Astrocyte (in vitro differentiated cells and primary cell): Measurements from ENCODE around the gene SDHAF2. TPM values are rescaled to one million over a fixed set of nuclear protein-coding genes. Genes with fewer than 3 reads are reported as not detected.

Source experiments
- DNase-seq: peaks from one replicate; pipeline ENCODE4 v3.0.0-alpha.2; 2010; ENCODE audit warnings: low read depth
- FAIRE-seq: peaks from 2 replicates; lab custom pipeline; 2011; peaks lifted over from hg19 to GRCh38; lab: Jason Lieb, UNC
- H2AFZ ChIP-seq: 2 replicates; pipeline ENCODE4 v1.6.0; 2012; ENCODE audit warnings: low read depth, low read length, inconsistent platforms
- H3K27ac ChIP-seq: 2 replicates; pipeline ENCODE4 v1.5.1; 2011; ENCODE audit warnings: low read depth, low read length, inconsistent platforms
- H3K27me3 ChIP-seq: 2 replicates; pipeline ENCODE4 v1.6.0; 2011; ENCODE audit warnings: low read length, inconsistent platforms; ENCODE audit not compliant: insufficient read depth
- H3K36me3 ChIP-seq: 2 replicates; pipeline ENCODE4 v1.5.1; 2011; ENCODE audit warnings: low read length, inconsistent platforms; ENCODE audit not compliant: insufficient read depth
- H3K4me1 ChIP-seq: 2 replicates; pipeline ENCODE4 v1.5.1; 2011; ENCODE audit warnings: low read length, inconsistent platforms; ENCODE audit not compliant: insufficient read depth
- H3K4me2 ChIP-seq: 2 replicates; pipeline ENCODE4 v1.6.0; 2012; ENCODE audit warnings: low read length, inconsistent platforms
- H3K4me3 ChIP-seq: 2 replicates; pipeline ENCODE4 v1.5.1; 2011; ENCODE audit warnings: low read depth, mild to moderate bottlenecking, low read length, inconsistent platforms; ENCODE audit not compliant: insufficient read depth
- H3K79me2 ChIP-seq: 2 replicates; pipeline ENCODE4 v1.6.0; 2012; ENCODE audit warnings: mild to moderate bottlenecking, low read length, inconsistent platforms; ENCODE audit not compliant: insufficient read depth
- H3K9ac ChIP-seq: 2 replicates; pipeline ENCODE4 v1.6.0; 2012; ENCODE audit warnings: mild to moderate bottlenecking, low read length, inconsistent platforms
- H3K9me3 ChIP-seq: 2 replicates; pipeline ENCODE4 v1.5.1; 2012; ENCODE audit warnings: low read depth, mild to moderate bottlenecking, low read length, inconsistent platforms; ENCODE audit not compliant: insufficient read depth
- H4K20me1 ChIP-seq: 2 replicates; pipeline ENCODE4 v1.6.0; 2012; ENCODE audit warnings: low read length, inconsistent platforms; ENCODE audit not compliant: insufficient read depth
- H3K27ac Mint-ChIP-seq: one replicate; pipeline ENCODE4 v1.8.0; 2021; ENCODE audit warnings: mild to moderate bottlenecking, mixed read lengths; ENCODE audit not compliant: unreplicated experiment
- H3K27me3 Mint-ChIP-seq: one replicate; pipeline ENCODE4 v1.8.0; 2021; ENCODE audit warnings: low read depth, mixed read lengths; ENCODE audit not compliant: unreplicated experiment
- H3K36me3 Mint-ChIP-seq: one replicate; pipeline ENCODE4 v1.8.0; 2021; ENCODE audit warnings: low read depth, mixed read lengths; ENCODE audit not compliant: unreplicated experiment
- H3K4me1 Mint-ChIP-seq: one replicate; pipeline ENCODE4 v1.8.0; 2021; ENCODE audit warnings: low read depth, mixed read lengths; ENCODE audit not compliant: unreplicated experiment
- H3K4me3 Mint-ChIP-seq: one replicate; pipeline ENCODE4 v1.8.0; 2021; ENCODE audit warnings: mild to moderate bottlenecking, moderate library complexity, mixed read lengths; ENCODE audit not compliant: unreplicated experiment
- H3K9me3 Mint-ChIP-seq: one replicate; pipeline ENCODE4 v1.8.0; 2021; ENCODE audit warnings: mild to moderate bottlenecking, mixed read lengths; ENCODE audit not compliant: unreplicated experiment
- EZH2 ChIP-seq: IDR thresholded peaks from 2 replicates; pipeline ENCODE4 v1.6.1; 2012; ENCODE audit warnings: mild to moderate bottlenecking, low read length, inconsistent platforms; ENCODE audit not compliant: insufficient read depth
- total RNA-seq: library from RNA; stranded (reverse); gene quantifications from 2 replicates; pipeline ENCODE4 v1.2.1, GENCODE V29; 2021
- TF ChIP-seq, protein P1 (sequence below): IDR thresholded peaks from 2 replicates; pipeline ENCODE4 v1.5.1; 2011; ENCODE audit warnings: low read depth, mild to moderate bottlenecking, inconsistent platforms, low read length, moderate library complexity; ENCODE audit not compliant: insufficient read depth

SDHAF2 gene
- total RNA-seq, 1 donor from 2014 or later = 38.8 TPM

DNA sequence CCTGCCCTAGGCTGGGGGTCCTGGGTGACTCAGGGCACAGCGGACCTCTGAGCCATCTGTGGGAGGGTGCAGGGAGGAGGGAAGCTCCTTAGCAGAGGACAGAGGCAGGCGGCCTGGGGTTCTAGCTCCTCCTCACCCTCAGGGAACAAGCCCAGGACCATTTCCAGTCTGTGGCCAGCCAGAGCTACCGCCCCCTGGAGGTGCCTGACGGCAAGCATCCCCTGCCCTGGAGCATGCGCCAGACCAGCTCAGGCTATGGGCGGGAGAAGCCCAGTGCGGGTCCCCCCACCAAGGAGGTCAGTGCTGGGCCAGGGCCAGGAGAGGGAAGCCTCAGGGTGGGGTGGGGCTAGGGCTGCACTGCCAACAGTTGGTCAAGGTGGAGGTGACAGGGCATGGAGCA is 52.6 kb downstream of the SDHAF2 start:
- FAIRE-seq = no peak
- H4K20me1 ChIP-seq = peaks cover 11% of the 10 kb centered on the region
- no peaks in the 10 kb centered on the region for H3K36me3 ChIP-seq
- H3K4me1 ChIP-seq = no peaks in the 10 kb centered on the region
- no peak for DNase-seq
- no peaks in the 10 kb centered on the region for H3K79me2 ChIP-seq
- Mint-ChIP-seq H3K27me3 (peaks cover 53% of the 10 kb centered on the region), H3K9me3 (no peaks in the 10 kb centered on the region), H3K27ac (no peak overlapping the region), H3K36me3 (no peaks in the 10 kb centered on the region), H3K4me1 (no peaks in the 10 kb centered on the region), H3K4me3 (no peak overlapping the region)
- no peak overlapping the region for H3K4me3 ChIP-seq
- no peaks in the 10 kb centered on the region for H3K9me3 ChIP-seq
- peaks cover 8% of the 10 kb centered on the region for H3K27me3 ChIP-seq
- no peak overlapping the region for H3K27ac ChIP-seq
- H3K9ac ChIP-seq = no peak overlapping the region
- no peak overlapping the region for H3K4me2 ChIP-seq
- TF ChIP-seq, protein P1, sequence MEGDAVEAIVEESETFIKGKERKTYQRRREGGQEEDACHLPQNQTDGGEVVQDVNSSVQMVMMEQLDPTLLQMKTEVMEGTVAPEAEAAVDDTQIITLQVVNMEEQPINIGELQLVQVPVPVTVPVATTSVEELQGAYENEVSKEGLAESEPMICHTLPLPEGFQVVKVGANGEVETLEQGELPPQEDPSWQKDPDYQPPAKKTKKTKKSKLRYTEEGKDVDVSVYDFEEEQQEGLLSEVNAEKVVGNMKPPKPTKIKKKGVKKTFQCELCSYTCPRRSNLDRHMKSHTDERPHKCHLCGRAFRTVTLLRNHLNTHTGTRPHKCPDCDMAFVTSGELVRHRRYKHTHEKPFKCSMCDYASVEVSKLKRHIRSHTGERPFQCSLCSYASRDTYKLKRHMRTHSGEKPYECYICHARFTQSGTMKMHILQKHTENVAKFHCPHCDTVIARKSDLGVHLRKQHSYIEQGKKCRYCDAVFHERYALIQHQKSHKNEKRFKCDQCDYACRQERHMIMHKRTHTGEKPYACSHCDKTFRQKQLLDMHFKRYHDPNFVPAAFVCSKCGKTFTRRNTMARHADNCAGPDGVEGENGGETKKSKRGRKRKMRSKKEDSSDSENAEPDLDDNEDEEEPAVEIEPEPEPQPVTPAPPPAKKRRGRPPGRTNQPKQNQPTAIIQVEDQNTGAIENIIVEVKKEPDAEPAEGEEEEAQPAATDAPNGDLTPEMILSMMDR = peak; percentile 24
- no peak for TF ChIP-seq EZH2
- no peak overlapping the region for H2AFZ ChIP-seq

DNA sequence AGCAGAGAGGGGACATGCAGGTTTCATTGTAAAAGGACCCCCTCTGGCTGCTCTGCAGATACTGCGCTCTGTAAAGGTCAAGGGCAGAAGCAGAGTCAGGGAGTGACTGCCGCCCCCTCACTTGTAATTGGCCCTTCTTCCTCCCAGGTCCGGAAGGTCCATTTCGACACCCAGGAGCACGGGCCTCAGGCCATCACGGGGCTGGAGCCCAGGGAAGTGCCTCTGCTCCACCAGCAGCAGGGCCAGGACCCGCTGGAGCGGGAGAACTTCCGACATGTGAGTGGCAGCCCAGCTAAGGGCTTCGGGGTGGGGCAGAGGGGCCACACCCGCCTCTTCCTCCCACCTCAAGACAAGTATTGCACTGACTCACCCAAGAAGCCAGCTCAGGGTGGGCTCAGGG is 54.6 kb downstream of the SDHAF2 start:
- no peak overlapping the region for H2AFZ ChIP-seq
- H3K36me3 ChIP-seq = no peaks in the 10 kb centered on the region
- Mint-ChIP-seq H3K36me3 (peaks cover 2% of the 10 kb centered on the region), H3K4me1 (peaks cover 8% of the 10 kb centered on the region), H3K9me3 (peaks cover 2% of the 10 kb centered on the region), H3K27ac (no peak overlapping the region), H3K27me3 (peaks cover 46% of the 10 kb centered on the region), H3K4me3 (no peak overlapping the region)
- DNase-seq (no peak), FAIRE-seq (no peak)
- H3K4me3 ChIP-seq = no peak overlapping the region
- H3K4me1 ChIP-seq = peaks cover 8% of the 10 kb centered on the region
- no peaks in the 10 kb centered on the region for H3K79me2 ChIP-seq
- H3K27ac ChIP-seq = no peak overlapping the region
- H3K4me2 ChIP-seq = no peak overlapping the region
- no peak overlapping the region for H3K9ac ChIP-seq
- TF ChIP-seq, protein P1 = no peak
- TF ChIP-seq EZH2 = no peak
- H3K27me3 ChIP-seq = peaks cover 2% of the 10 kb centered on the region
- H4K20me1 ChIP-seq = no peaks in the 10 kb centered on the region
- H3K9me3 ChIP-seq = no peaks in the 10 kb centered on the region

DNA sequence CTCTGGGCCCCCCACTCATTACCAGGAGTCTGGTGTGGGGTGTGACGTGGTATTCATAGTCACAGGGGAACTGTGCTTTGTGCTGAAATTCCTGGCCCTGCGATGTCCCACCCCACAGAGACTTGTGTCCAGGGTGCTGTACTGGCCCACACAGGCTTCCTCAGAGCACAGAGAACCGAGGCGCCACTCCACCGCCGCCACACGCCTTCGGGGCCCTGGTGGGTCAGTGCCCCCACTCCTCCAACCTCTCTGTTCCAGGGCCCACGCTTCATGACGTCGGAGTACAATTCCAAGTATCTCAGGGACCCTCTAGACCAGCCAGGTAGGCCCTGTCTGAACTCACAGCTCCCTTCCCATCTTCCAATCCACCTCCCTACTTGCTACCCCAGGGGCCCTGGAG is 55.2 kb downstream of the SDHAF2 start:
- Mint-ChIP-seq H3K4me3 (no peak overlapping the region), H3K27me3 (peaks cover 45% of the 10 kb centered on the region), H3K27ac (no peak overlapping the region), H3K4me1 (peaks cover 12% of the 10 kb centered on the region), H3K9me3 (peaks cover 2% of the 10 kb centered on the region), H3K36me3 (peaks cover 2% of the 10 kb centered on the region)
- Histone ChIP-seq H3K4me2 (no peak overlapping the region), H3K9me3 (no peaks in the 10 kb centered on the region), H4K20me1 (no peaks in the 10 kb centered on the region), H3K4me3 (no peak overlapping the region), H3K27ac (no peak overlapping the region), H3K27me3 (peaks cover 2% of the 10 kb centered on the region), H2AFZ (no peak overlapping the region), H3K79me2 (no peaks in the 10 kb centered on the region), H3K4me1 (peaks cover 8% of the 10 kb centered on the region), H3K36me3 (no peaks in the 10 kb centered on the region), H3K9ac (no peak overlapping the region)
- TF ChIP-seq, protein P1 = no peak
- TF ChIP-seq EZH2 = no peak
- no peak for FAIRE-seq
- DNase-seq = no peak
